Measurements from ENCODE around the gene HMGN5. TPM values are rescaled to one million over a fixed set of nuclear protein-coding genes. Genes with fewer than 3 reads are reported as not detected.

The HMGN5 gene, protein sequence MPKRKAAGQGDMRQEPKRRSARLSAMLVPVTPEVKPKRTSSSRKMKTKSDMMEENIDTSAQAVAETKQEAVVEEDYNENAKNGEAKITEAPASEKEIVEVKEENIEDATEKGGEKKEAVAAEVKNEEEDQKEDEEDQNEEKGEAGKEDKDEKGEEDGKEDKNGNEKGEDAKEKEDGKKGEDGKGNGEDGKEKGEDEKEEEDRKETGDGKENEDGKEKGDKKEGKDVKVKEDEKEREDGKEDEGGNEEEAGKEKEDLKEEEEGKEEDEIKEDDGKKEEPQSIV
- total RNA-seq: 1 to 10 TPM; 2.7 to 3.0 TPM

DNA sequence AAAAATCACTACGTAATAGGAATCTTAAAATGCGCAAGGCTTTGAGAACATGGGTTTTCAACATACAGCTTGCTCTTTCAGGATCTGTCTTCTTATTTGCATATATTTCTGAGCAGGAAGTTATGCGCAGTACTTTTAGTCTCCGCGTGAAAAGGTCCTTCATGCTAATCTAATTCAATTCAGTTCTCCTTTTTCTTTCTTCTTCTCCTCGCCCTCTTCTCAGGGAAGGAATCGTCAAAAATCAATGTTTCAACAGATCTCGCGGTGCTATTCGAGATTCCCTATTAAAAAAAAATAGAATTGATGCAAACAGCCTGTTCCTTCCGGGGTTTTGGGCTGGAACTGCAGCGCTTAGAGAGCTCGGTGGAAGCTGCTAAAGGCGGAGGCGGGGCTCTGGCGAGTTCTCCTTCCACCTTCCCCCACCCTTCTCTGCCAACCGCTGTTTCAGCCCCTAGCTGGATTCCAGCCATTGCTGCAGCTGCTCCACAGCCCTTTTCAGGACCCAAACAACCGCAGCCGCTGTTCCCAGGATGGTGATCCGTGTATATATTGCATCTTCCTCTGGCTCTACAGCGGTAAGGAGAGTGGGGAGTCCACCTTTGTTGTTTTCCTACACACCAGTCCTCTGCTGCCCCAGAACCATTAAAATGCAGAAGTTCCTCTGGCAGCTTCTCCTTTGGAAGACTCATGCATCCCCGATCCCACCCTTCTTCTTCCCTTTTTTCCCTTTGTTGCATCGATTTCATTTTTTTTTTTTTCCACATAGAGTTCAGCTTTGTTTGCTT, at the start of gene HMGN5, which contains the start of gene SH3BGRL:
HMGN5 (minus strand) TSS at position 243 of the 785 bp plus-strand sequence. CDS start 80,364 bp downstream, outside the sequence.
SH3BGRL (plus strand) TSS at position 432 of the 785 bp plus-strand sequence; CDS start at position 531, 99 bp downstream.
- Mint-ChIP-seq H3K4me3 (peak within 1 kb of the TSS; percentile 89 to 95), H3K27me3 (ENCODE audit: low read depth) (peaks cover 7% of the 10 kb centered on the region), H3K27ac (peak within 1 kb of the TSS; percentile 95), H3K9me3 (no peaks in the 10 kb centered on the region), H3K4me1 (ENCODE audit: low read depth) (peaks cover 36% of the 10 kb centered on the region), H3K36me3 (ENCODE audit: insufficient read depth in 2 of 2) (peaks cover 2 to 6% of the 10 kb centered on the region in 2 donors)
- DNase-seq (peak; percentile 66 to 73), ATAC-seq (replicated peaks in 1 of 2) (peak; percentile 96 to 97)

DNA sequence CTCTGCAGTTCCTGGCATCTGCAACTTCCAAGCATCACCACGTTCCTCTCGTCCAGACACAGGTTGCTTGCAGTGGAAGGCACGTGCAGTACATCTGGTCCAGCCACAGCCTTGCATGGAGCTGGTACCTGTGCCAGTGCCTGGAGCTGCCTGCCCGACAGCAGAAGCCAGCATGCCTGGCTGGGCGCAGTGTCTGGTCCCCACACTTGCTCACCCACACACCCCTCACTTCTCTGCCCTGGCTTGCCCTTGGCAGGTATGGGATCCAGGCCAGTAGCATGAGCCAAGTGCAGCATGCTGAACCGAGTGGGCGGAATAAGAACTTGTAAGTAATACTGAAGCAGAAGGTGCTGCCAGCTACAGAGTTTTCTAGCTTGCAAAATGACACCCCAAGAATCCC, 40.0 kb upstream of the HMGN5 start:
- Mint-ChIP-seq H3K36me3 (ENCODE audit: insufficient read depth in 2 of 2) (peaks cover 5 to 15% of the 10 kb centered on the region in 2 donors), H3K27me3 (ENCODE audit: low read depth) (peaks cover 10% of the 10 kb centered on the region), H3K4me1 (ENCODE audit: low read depth) (no peaks in the 10 kb centered on the region), H3K27ac (no peak overlapping the region), H3K4me3 (no peak overlapping the region), H3K9me3 (peaks cover 2 to 7% of the 10 kb centered on the region in 2 donors)
- DNase-seq: no peak
- no peak for ATAC-seq (replicated peaks in 1 of 2)

DNA sequence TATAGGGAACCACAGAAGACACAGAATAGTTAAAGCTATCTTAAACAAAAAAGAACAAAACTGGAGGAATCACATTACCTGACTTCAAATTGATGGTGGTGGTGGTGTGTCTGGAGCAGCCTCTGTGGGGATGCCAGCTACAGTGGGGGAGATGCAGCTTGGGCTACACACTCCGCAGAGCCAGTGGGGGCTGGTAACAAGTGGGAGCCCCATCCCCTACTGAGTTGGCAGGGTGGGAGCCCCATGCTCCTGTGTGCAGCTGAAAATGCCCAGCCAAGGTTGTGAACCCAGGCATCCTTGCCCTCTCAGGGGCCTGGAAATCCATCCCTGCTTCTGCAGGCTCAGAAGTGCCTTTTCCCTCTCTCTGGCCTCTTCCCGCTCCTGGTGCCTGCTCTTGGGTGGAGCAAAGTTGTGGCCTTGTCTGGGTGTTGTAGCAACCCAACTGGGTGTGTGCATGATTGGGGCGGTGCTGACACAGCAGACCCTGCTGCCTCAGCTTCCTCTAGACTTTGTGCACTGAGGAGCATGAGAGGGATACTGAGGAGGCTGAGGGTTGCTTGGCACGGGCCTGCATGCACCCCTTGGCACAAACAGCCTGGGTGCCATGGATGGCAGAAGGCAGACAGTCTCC, 39.1 kb upstream of the HMGN5 start:
- no peak overlapping the region for H3K4me3 Mint-ChIP-seq
- peaks cover 5 to 15% of the 10 kb centered on the region in 2 donors for H3K36me3 Mint-ChIP-seq (ENCODE audit: insufficient read depth in 2 of 2)
- H3K27ac Mint-ChIP-seq: no peak overlapping the region
- peaks cover 2 to 7% of the 10 kb centered on the region in 2 donors for H3K9me3 Mint-ChIP-seq
- H3K27me3 Mint-ChIP-seq (ENCODE audit: low read depth): peaks cover 14% of the 10 kb centered on the region
- ATAC-seq (replicated peaks in 1 of 2) (no peak), DNase-seq (no peak)
- H3K4me1 Mint-ChIP-seq (ENCODE audit: low read depth): no peaks in the 10 kb centered on the region

DNA sequence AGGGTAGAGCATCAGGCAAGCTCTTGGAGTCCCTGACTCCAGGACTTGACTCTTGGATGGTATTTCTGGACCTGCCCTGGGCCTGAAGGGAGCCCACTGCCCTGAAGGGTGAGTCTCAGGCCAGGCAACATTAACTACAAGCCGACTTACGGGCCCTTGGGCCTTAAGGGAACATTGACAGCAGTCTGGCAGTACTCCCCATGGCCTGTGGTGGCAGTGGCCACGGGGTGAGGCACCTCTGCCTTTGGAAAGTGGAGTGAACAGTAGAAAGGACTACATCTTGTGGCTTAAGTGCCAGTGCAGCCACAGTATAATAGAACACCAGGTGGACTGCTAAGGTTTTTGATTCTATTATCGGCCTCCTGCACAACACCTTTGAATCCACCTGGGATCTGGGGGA, 36.5 kb upstream of the HMGN5 start:
- Mint-ChIP-seq H3K4me1 (ENCODE audit: low read depth) (no peaks in the 10 kb centered on the region), H3K36me3 (ENCODE audit: insufficient read depth in 2 of 2) (peaks cover 5 to 15% of the 10 kb centered on the region in 2 donors), H3K27me3 (ENCODE audit: low read depth) (peaks cover 14% of the 10 kb centered on the region), H3K27ac (no peak overlapping the region), H3K4me3 (no peak overlapping the region), H3K9me3 (peaks cover 2 to 7% of the 10 kb centered on the region in 2 donors)
- no peak for ATAC-seq (replicated peaks in 1 of 2)
- no peak for DNase-seq

DNA sequence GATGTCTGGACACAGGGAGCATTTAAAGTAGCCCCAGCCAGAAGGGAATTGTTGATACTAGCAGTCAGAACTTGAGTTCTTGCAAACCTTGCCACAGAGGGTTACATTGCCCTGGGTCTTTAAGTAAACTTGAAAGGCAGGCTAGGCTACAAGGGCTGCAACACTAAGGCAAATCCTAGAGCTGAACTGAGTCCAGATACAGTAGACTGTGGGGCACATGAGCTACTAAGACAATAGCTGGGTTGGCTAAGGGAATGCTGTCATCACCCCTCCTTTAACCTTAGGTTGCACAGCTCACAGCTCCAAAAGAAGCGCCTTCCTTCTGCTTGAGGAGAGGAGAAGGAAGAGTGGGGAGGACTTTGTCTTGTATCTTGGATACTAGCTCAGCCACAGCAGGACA, 35.8 kb upstream of the HMGN5 start:
- Mint-ChIP-seq H3K27ac (no peak overlapping the region), H3K9me3 (peaks cover 2 to 7% of the 10 kb centered on the region in 2 donors), H3K36me3 (ENCODE audit: insufficient read depth in 2 of 2) (peaks cover 5 to 15% of the 10 kb centered on the region in 2 donors), H3K27me3 (ENCODE audit: low read depth) (peaks cover 12% of the 10 kb centered on the region), H3K4me1 (ENCODE audit: low read depth) (peaks cover 2% of the 10 kb centered on the region), H3K4me3 (no peak overlapping the region)
- no peak for DNase-seq
- no peak for ATAC-seq (replicated peaks in 1 of 2)

DNA sequence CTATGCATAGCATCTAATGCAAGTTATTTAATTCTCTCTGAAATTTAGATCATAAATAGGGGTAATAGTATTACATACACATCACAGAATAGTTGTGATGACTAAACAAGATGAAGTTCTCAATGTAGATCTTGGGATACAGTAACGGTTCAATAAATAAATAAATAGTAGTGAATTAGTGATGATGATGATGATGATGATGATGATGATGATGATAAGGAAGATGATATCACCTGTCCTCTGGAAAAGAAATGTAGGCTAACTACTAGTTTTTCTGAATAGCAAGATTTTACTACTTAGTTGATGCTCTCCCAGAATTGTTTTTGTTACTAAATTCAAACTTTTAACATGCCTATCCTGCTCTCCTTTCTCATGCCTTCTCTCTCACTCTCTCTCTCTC, 30.5 kb upstream of the HMGN5 start:
- peaks cover 1 to 3% of the 10 kb centered on the region in 2 donors for H3K36me3 Mint-ChIP-seq (ENCODE audit: insufficient read depth in 2 of 2)
- no peak for ATAC-seq (replicated peaks in 1 of 2)
- DNase-seq: no peak
- H3K27me3 Mint-ChIP-seq (ENCODE audit: low read depth): peaks cover 25% of the 10 kb centered on the region
- no peak overlapping the region for H3K4me3 Mint-ChIP-seq
- H3K4me1 Mint-ChIP-seq (ENCODE audit: low read depth): peaks cover 5% of the 10 kb centered on the region
- H3K27ac Mint-ChIP-seq: no peak overlapping the region
- H3K9me3 Mint-ChIP-seq: no peaks in the 10 kb centered on the region

DNA sequence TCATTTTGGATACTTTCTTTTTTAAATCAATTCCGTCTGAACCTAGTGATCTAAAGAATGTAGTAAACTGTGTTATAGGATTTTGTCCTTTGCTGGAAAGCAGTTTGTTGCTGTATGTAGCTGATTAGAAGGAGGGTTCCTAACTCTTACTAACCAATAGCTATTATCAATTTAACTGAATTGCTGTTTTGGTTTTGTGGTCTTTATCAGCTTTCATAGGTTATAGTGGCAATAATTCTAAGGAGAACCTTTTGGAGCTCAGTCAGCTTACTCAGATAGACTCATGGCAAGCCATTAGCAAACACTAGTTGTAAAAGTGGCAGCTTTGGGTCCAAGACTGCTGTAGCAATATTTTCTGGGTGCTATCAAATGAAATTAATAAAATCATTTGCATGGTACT, 29.8 kb upstream of the HMGN5 start:
- Mint-ChIP-seq H3K27ac (no peak overlapping the region), H3K27me3 (ENCODE audit: low read depth) (peaks cover 19% of the 10 kb centered on the region), H3K4me1 (ENCODE audit: low read depth) (peaks cover 5% of the 10 kb centered on the region), H3K36me3 (ENCODE audit: insufficient read depth in 2 of 2) (peaks cover 1% of the 10 kb centered on the region in 2 donors), H3K9me3 (no peaks in the 10 kb centered on the region), H3K4me3 (no peak overlapping the region)
- ATAC-seq (replicated peaks in 1 of 2) (no peak), DNase-seq (no peak)

DNA sequence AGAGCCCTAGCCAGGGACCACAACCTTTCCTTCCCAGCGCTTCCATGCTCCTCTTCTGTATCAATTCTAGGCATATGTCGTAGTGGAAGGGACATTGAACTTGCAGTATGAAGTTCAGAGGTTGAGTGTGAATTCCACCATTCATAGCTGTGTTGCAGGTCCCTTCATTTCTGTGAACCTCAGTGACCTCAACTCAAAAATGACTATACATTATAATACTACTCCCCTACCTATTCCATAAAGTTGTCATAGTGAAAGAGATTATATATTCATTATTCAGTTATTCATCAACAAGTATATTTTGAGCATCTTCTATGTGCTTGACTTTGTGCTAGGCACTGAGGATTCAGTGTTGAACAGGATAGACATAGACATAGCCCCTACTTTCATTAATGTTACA, 28.2 kb upstream of the HMGN5 start:
- no peaks in the 10 kb centered on the region for H3K9me3 Mint-ChIP-seq

DNA sequence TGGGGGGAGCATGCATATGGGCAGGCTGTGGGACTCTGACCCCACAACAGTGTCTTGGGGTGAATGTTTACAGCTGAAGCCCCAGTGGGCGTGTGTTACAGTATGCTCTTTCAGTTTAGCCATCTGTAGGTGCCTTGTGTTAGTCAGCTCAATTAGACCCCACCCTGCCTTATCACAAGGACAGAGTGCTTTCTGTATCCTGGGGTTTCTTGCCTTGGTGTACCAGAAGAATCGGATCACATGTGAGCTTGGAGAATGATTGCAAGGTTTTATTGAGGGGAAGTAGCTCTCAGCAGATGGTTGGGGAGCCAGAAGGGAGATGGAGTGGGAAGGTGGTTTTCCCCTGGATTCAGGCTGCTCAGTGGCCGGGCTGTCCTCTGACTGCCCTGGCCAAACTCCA, 27.5 kb upstream of the HMGN5 start:
- H3K27ac Mint-ChIP-seq: no peak overlapping the region

More for the DNA sequence above, 28.2 kb upstream of the HMGN5 start:
- Mint-ChIP-seq H3K4me3 (no peak overlapping the region), H3K36me3 (ENCODE audit: insufficient read depth in 2 of 2) (peaks cover 1% of the 10 kb centered on the region in 2 donors), H3K4me1 (ENCODE audit: low read depth) (peaks cover 5% of the 10 kb centered on the region), H3K27ac (no peak overlapping the region), H3K27me3 (ENCODE audit: low read depth) (peaks cover 18% of the 10 kb centered on the region)
- ATAC-seq (replicated peaks in 1 of 2) (peak in 1 of 2 donors; percentile 21), DNase-seq (no peak)

DNA sequence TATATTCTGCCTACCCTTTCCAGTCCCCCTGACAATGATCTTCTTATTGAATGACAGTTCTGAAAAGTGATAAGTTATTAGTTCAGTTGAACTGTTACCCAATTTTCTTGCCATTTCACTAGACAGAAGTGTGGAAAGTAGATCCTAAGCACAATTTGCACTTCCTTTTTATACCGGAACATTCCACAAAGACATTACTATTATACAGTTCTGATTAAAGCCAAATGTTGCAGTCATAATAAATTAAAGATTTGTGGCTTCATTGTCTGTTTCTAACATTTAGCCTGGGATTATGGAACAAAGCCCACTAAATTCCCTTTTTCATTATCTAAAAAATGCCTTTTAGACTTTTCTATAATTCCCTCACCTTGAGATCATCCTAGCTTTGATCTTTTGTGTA, 14.0 kb upstream of the HMGN5 start:
- no peak for ATAC-seq (replicated peaks in 1 of 2)
- Mint-ChIP-seq H3K36me3 (ENCODE audit: insufficient read depth in 2 of 2) (peaks cover 0 to 4% of the 10 kb centered on the region in 2 donors), H3K9me3 (no peaks in the 10 kb centered on the region), H3K27me3 (ENCODE audit: low read depth) (no peaks in the 10 kb centered on the region), H3K4me1 (ENCODE audit: low read depth) (no peaks in the 10 kb centered on the region), H3K4me3 (no peak overlapping the region), H3K27ac (no peak overlapping the region)
- DNase-seq: no peak

More for the DNA sequence above, 27.5 kb upstream of the HMGN5 start:
- H3K9me3 Mint-ChIP-seq: no peaks in the 10 kb centered on the region
- DNase-seq (no peak), ATAC-seq (replicated peaks in 1 of 2) (no peak)
- H3K36me3 Mint-ChIP-seq (ENCODE audit: insufficient read depth in 2 of 2): peaks cover 1% of the 10 kb centered on the region in 2 donors
- H3K4me3 Mint-ChIP-seq: no peak overlapping the region
- peaks cover 5% of the 10 kb centered on the region for H3K4me1 Mint-ChIP-seq (ENCODE audit: low read depth)
- peaks cover 18% of the 10 kb centered on the region for H3K27me3 Mint-ChIP-seq (ENCODE audit: low read depth)

DNA sequence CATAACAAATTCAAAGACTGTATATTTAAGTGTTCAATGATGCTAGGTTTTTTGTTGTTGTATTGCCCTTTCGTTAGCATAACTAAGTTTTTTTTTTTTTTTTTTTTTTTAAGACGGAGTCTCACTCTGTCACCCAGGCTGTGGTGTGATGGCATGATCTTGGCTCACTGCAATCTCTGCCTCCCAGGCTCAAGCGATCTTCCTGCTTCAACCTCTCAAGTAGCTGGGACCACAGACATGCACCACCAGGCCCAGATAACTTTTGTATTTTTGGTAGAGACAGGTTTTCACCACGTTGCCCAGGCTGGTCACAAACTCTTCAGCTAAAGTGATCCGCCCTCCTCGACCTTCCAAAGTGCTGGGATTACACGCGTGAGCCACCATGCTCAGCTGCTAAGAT, 7.2 kb upstream of the HMGN5 start:
- peaks cover 2 to 4% of the 10 kb centered on the region in 2 donors for H3K36me3 Mint-ChIP-seq (ENCODE audit: insufficient read depth in 2 of 2)
- no peaks in the 10 kb centered on the region for H3K9me3 Mint-ChIP-seq
- H3K27me3 Mint-ChIP-seq (ENCODE audit: low read depth): no peaks in the 10 kb centered on the region
- no peak for DNase-seq
- H3K4me3 Mint-ChIP-seq: no peak overlapping the region
- H3K27ac Mint-ChIP-seq: no peak overlapping the region
- ATAC-seq (replicated peaks in 1 of 2): no peak
- H3K4me1 Mint-ChIP-seq (ENCODE audit: low read depth): peaks cover 17% of the 10 kb centered on the region

DNA sequence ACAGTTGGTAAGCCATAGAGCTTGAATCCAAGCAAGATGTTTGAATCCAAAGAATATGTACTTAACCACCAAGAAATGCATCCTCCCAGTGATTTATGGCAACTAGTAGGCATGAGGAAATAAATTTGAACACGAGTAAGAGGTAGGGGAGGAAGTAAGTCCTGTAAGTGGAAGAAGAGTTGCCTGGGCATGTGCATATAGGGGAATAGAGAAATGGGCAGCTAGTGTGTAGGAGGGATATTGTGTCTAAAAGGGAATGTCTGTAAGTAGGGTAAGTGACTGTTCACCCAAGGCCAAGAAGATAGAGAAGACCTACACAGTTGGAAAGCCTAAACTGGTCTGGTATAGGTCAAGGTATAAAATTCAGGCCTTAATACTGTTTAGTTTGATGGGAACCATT, 4.8 kb upstream of the HMGN5 start:
- Mint-ChIP-seq H3K9me3 (no peaks in the 10 kb centered on the region), H3K36me3 (ENCODE audit: insufficient read depth in 2 of 2) (peaks cover 2 to 6% of the 10 kb centered on the region in 2 donors), H3K27ac (peak overlapping the region; percentile 26), H3K4me1 (ENCODE audit: low read depth) (peaks cover 30% of the 10 kb centered on the region), H3K4me3 (peak overlapping the region in 1 of 2 donors; percentile 36), H3K27me3 (ENCODE audit: low read depth) (peaks cover under 1% of the 10 kb centered on the region)
- DNase-seq (no peak), ATAC-seq (replicated peaks in 1 of 2) (no peak)

DNA sequence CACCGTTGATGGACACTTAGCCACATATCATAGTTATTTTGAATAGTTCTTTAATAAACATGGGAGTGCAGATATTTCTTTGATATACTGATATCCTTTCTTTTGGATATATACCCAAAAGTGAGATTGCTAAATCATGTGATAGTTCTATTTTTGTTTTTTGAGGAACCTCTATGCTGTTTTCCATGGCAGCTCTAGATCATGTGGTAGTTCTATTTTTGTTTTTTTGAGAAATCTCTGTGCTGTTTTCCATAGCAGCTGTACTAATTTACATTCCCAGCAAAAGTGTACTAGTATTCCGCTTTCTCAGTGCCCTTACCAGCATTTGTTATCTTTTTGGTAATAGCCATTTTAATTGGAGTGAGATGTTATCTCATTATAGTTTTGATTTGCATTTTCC, 3.8 kb upstream of the HMGN5 start:
- DNase-seq (no peak), ATAC-seq (replicated peaks in 1 of 2) (no peak)
- H3K4me3 Mint-ChIP-seq: no peak overlapping the region
- peaks cover 2 to 6% of the 10 kb centered on the region in 2 donors for H3K36me3 Mint-ChIP-seq (ENCODE audit: insufficient read depth in 2 of 2)
- H3K27ac Mint-ChIP-seq: no peak overlapping the region
- H3K4me1 Mint-ChIP-seq (ENCODE audit: low read depth): peaks cover 36% of the 10 kb centered on the region
- H3K27me3 Mint-ChIP-seq (ENCODE audit: low read depth): peaks cover 7% of the 10 kb centered on the region
- H3K9me3 Mint-ChIP-seq: no peaks in the 10 kb centered on the region

Data from activated T-cell treated with anti-CD3 and anti-CD28 coated beads, Interleukin-2, amount 50 U/mL, for 72 hours (primary cell).